Esophagus squamous epithelium (tissue), 4 donors: ENCODE measurements around the gene BFAR.

ENCODE experiments used
- POLR2A ChIP-seq, 4 donors: fragments of 450-650 bp; IDR thresholded peaks; one replicate each; pipeline ENCODE4 v1.6.1; 2017; ENCODE audit warnings: antibody characterized with exemption in 4 of 4, mild to moderate bottlenecking in 4 of 4, moderate library complexity in 3 of 4
- TF ChIP-seq, protein P1 (sequence below), 6 experiments: fragments of 450-650 bp in 4 of 6; fragments of 200-600 bp in 2 of 6; sonication (generic) in 2 of 6; IDR thresholded peaks; one replicate each; pipeline ENCODE4 v1.5.1; 2016 to 2019; ENCODE audit warnings: antibody characterized with exemption in 6 of 6, mild to moderate bottlenecking in 4 of 6, moderate library complexity in 4 of 6

DNA sequence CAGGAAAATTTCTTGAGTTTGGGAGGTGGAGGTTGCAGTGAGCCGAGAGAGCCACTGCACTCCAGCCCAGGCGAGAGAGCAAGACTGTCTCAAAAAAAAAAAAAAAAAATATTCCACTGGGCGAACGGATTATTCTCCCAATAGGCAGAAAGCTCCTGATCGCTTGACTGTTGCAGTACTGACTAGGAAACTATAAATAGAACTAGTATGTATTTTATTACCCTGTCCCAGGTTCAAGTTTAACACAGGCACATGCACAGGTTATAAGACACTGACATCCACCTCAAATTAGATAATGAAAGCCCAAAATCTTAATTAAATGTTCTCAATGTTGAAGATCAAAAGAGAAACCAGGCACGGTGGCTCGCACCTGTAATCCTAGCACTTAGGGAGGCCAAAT lies 14.2 kb upstream of the BFAR start:
- TF ChIP-seq, protein P1, sequence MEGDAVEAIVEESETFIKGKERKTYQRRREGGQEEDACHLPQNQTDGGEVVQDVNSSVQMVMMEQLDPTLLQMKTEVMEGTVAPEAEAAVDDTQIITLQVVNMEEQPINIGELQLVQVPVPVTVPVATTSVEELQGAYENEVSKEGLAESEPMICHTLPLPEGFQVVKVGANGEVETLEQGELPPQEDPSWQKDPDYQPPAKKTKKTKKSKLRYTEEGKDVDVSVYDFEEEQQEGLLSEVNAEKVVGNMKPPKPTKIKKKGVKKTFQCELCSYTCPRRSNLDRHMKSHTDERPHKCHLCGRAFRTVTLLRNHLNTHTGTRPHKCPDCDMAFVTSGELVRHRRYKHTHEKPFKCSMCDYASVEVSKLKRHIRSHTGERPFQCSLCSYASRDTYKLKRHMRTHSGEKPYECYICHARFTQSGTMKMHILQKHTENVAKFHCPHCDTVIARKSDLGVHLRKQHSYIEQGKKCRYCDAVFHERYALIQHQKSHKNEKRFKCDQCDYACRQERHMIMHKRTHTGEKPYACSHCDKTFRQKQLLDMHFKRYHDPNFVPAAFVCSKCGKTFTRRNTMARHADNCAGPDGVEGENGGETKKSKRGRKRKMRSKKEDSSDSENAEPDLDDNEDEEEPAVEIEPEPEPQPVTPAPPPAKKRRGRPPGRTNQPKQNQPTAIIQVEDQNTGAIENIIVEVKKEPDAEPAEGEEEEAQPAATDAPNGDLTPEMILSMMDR (IDR thresholded peaks at IDR 0.05): no peak
- TF ChIP-seq POLR2A (IDR thresholded peaks at IDR 0.05): no peak
